GM21825 (cell line): ENCODE data around the gene SYNGR4.
A peak's percentile ranks its signal among the peaks of the same experiment; 100 is the strongest.
"Not testable (repeated sequence)": the region's sequence is repeated elsewhere in the genome, so short reads cannot be mapped to it uniquely, and the experiment has no call there.

Source experiments
- ATAC-seq: cut with Tn5 transposase; IDR thresholded peaks from one replicate; pipeline ENCODE4 v1.9.1; 2021; ENCODE audit warnings: mild to moderate bottlenecking, moderate library complexity; ENCODE audit not compliant: unreplicated experiment

SYNGR4 gene, protein sequence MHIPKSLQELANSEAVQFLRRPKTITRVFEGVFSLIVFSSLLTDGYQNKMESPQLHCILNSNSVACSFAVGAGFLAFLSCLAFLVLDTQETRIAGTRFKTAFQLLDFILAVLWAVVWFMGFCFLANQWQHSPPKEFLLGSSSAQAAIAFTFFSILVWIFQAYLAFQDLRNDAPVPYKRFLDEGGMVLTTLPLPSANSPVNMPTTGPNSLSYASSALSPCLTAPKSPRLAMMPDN

DNA sequence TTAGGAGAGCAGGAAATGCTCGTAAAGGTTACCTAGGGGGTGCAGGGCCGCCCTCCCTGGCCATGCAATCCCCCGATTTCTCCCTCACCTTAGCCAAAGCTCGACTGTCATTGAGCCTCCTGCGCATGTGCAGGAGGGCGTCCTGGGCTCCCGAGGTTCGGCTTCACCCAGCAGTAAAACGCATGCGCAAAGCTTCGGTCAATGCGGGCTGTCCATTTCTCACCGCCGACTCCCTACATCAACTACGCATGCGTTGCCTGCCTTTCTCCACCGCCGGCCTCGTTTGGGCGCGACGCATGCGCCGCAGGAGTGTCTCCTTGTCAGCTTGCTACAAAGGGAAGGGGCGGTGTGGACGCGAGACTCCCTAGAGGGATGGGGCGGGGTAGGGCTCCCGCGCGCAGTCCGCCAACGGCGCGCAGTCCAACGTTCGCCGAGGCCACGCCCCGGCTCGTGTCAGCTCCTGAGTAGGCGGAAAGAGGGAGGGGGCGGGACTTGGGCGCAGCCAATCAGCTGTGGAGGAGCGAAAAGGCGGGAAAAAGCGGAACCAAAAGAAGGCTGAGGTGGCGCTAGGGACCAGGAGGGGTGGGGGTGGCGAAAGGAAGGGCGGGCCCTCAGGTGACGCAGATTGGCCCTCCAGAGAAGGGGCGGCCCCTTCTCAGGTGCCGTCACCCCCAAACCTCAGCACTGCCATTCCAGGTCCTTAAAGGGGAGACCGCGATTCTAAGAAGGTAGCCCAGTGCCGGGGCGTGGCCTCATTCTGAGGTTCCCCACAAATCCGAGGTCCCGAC lies at the start of gene SYNGR4, which contains the start of gene TMEM143:
SYNGR4 (plus strand) TSS at position 558 of the 788 bp plus-strand sequence. CDS start 1,476 bp downstream, outside the sequence.
TMEM143 (minus strand) TSS at position 131 of the 788 bp plus-strand sequence; CDS start at position 111, 20 bp downstream.
- peak; percentile 76 for ATAC-seq

- no peak for ATAC-seq
These were observed 48.5 kb upstream of the SYNGR4 start for GRCh38 chr19:48315712-48316111.

- ATAC-seq, result not testable (repeated sequence)
These were observed 46.5 kb upstream of the SYNGR4 start for GRCh38 chr19:48317708-48317960.

DNA sequence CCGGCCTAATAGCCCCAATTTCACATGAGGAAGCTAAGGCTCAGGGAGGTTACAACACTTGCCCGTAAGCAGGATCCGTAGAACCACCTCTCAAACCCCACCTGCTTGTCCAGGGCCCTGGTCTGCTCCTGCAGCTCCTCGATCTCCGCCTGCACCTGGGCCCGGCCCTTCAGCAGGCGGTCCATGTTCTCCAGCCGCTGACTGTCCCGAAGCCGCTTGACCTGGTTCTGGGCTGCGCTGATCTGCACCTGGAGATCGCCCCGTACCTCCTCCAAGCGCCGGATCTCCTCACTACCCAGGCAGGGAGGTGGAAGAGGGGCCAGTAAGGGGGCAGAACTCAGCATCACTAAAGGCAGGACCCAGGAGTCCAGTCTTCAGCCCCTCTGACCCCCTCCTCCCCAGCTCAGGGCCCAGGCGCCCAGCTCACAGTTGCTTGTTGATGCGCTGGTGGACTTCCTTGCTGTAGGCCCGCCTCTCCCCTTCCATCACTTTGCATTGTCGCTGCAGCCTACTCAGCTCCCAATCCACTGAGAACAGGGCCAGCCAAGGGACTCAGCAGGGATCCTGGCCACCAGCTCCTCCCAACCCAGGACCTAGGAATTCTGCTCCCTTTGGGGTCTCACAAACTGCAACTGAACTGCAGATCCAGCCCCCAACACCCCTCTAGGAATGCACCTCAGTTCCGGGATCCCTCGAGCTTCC lies 45.7 kb upstream of the SYNGR4 start:
- ATAC-seq, result no peak

DNA sequence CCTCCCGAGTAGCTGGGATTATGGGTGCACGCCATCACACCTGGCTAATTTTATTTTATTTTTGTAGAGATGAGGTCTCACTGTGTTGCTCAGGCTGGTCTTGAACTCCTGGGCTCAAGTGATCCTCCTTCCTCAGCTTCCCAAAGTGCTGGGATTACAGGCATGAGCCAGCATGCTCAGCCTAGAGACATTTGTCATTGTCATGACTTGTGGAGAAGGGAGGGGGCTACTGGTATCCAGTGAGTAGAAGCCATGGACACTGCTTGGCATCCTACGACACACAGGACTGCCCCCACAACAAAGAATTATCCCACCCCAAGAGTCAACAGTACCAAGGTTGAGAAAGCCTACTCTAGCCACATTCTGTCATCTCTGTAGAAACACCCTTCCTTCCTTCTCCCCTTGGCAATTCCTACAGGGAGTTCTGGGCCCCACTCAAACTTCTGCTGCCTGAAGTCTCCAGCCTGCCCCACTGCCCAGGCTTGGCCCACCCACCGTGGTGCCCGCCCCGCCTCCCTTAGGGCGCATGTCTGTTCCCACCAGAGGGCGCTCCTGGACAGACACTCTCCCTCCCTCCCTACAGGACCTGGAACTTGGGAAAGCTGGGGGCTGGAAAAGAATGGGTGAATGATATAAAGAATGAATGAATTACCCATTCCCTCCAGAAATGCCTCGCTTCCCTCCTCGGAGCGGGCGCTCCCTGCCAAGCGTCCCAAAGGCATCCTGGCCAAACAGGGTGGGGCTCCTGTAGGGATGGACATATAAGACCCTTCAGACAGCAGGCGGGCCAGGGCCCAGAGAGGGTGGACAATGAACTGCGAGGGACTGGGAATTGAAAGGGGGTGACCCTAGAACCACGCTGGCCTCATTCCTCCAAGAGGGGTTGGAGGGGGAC lies 44.3 kb upstream of the SYNGR4 start:
- no peak for ATAC-seq

- ATAC-seq, result peak; percentile 50
These were observed 42.9 kb upstream of the SYNGR4 start for GRCh38 chr19:48321372-48321621.

DNA sequence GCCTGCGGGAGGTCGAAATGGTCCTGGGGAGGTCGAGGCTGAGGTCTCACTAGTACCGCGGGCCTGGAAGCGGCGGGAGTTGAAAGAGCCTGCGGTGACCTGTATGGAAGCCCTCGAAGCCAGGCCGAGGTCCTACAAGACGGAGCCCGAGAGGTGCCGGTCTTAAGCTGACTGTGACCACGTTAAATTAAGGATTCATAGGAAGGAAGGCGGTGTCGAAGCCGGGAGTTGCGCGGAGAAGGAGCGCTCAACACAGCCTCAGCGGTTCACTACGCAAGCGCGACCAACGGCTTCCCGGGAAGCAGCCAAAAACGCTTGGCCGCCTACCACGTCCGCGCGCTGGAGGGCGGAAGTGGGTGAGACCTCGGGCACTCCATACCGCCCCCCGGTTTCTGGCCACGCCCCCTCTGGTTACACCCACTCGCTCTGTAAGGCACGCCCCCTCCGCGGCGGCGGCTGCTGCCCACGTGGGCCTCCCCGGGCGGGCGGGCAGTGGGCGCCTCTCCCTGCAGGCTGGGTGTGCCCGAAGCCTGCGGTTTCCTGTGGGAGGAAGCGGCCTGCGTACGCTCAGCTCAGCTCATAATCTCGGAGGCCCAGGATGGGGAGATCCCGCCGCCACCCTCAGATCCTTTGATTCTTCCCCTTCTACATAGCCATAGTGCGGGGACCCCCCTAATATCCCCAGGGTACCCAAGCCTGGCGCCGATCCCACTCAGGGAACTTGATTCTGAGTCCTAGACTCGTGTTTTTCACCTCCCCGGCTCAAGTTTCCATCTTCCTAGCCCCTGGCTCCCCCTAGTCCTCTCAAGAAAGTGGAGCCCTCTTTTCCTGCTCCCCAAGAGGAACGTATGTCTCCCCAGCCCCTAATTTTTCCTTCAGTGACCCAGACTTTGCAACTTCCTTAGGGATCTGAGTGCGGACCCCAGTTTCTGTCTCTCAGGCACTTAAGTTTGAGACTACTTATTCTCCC lies 42.3 kb upstream of the SYNGR4 start:
- ATAC-seq, result peak; percentile 48

- ATAC-seq, result no peak
These were observed 38.8 kb upstream of the SYNGR4 start, which contains the start of gene EMP3 for GRCh38 chr19:48325265-48325910. Gene EMP3 (plus strand): TSS chr19:48325552. CDS start chr19:48326845, 1,293 bp downstream.

GRCh38 chr19:48329167-48329891 lies 34.8 kb upstream of the SYNGR4 start:
- ATAC-seq, result no peak

DNA sequence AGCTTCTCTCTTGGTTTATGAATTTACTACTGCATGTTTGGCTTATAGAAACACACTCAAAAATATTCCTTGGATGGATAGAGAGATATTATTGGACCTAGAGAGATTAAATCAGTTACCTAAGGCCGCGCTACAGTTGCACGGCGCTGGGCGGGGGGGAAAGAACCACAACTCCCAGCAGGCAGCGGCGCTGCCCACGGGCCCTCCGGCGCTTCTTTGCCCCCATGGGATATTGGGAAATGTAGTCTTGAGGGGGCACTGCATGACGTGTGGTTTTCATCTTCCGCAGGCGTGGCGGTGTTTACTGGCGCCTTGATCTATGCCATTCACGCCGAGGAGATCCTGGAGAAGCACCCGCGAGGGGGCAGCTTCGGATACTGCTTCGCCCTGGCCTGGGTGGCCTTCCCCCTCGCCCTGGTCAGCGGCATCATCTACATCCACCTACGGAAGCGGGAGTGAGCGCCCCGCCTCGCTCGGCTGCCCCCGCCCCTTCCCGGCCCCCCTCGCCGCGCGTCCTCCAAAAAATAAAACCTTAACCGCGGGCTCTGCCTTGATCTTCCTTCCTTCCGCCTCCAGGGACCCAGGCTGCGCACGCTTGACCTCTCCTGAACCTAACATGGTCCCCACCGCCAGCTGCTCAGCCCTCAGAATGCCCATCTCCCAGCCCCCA lies 34.0 kb upstream of the SYNGR4 start:
- ATAC-seq, result peak; percentile 27

DNA sequence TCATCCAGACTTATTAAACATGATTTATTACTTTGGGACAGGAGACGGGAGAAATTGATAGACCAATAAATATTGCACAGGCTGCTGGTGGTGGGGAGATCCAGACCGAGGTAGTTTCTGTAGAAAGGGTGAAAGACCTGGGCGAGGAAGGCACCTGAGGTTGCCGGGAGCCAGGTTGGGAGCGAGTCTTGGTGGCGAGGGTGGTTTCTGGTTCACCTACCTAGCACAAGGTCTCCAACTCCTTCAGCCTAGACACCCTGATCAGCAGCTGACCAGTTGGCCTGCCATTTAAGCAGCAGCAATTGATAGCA lies 31.9 kb upstream of the SYNGR4 start:
- ATAC-seq, result no peak

DNA sequence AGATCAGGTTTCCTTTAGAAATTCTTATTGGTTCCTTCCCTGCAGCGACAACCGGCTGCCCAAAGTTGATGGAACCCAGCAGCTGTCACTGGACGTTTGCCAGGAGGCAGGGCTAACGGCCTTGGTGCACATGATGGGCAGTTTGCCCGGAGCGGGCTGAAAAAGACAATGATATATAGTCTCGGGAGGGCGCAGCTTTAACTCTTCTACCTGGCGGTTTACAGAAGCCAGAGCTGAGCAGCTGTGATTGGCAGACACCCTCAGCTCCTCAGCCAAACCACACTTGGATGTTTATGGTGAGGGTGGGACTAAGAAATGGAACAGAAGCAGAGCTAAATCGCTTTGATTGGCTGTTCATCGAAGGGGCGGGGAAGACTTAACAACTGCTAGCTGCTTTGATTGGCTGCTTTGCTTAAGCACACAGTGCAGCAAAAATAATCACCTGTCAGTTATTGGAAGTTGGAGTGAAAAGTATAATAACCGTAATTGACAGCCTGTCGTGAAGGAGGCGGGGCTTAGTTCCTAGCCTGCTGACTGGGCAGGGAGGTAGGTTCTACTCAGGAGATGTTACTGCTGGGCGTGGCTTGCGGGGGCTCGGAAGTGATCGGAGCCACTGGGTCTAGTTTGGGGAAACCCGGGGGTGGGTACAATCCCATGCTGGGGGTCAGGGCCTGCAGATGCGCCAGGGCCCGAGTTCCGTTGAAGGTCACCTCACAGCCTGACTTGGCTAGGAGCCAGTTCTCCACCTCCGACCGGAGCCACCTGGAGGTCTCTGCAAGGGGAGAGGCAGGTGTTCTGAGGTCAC lies 31.3 kb upstream of the SYNGR4 start:
- ATAC-seq, result peak; percentile 56

DNA sequence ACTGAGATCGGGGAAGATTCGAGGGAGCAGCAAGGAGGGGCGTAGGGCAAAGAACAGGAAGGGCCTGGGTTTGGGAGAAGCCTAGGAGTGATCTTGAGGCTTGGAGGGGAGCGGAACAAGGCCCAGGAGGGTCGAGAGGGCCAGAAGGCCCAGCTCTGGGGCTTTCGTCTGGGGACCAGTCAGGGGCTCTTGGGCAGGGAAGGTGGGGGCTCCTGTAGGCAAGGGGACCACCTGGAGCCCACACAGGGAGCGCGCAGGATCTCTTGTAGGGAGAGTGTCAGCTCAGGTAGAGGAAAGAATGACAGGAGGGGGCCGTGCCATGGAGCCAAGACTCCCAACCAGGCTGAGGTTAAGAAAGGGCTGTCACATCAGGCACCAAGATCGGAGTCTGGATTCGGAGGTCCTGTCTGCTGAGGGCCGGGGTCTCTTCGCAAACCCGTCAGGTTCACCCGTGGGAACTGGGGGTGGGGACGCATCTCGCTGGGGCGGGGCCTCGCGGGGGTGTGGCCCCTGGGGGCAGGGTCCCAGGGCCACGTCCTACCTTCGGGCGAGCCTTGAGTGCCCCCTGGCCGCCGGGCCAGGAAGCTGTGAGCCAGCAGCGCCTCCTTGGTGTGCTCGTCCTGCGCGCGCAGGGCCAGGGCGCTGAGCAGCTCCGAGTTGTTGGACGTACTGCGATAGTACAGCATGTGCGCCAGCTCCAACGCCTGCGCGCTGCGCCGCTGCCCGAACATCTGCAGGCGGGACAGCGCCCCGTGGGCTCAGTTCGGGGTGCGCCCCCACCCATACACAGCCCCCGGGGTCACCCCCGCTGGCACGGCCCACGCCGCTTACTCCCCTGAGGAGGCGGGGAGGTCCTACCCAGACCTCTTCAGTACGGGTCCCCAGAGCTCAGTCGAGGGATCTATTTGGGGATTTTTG lies 30.4 kb upstream of the SYNGR4 start:
- peak; percentile 45 for ATAC-seq

- ATAC-seq, result no peak
These were observed 25.9 kb upstream of the SYNGR4 start for GRCh38 chr19:48338253-48338755.

GRCh38 chr19:48338802-48339503 lies 25.2 kb upstream of the SYNGR4 start:
- ATAC-seq, result no peak

GRCh38 chr19:48340995-48341394 lies 23.2 kb upstream of the SYNGR4 start:
- ATAC-seq, result no peak
